Measurements from ENCODE around the gene TRIM39.

Gene TRIM39

DNA sequence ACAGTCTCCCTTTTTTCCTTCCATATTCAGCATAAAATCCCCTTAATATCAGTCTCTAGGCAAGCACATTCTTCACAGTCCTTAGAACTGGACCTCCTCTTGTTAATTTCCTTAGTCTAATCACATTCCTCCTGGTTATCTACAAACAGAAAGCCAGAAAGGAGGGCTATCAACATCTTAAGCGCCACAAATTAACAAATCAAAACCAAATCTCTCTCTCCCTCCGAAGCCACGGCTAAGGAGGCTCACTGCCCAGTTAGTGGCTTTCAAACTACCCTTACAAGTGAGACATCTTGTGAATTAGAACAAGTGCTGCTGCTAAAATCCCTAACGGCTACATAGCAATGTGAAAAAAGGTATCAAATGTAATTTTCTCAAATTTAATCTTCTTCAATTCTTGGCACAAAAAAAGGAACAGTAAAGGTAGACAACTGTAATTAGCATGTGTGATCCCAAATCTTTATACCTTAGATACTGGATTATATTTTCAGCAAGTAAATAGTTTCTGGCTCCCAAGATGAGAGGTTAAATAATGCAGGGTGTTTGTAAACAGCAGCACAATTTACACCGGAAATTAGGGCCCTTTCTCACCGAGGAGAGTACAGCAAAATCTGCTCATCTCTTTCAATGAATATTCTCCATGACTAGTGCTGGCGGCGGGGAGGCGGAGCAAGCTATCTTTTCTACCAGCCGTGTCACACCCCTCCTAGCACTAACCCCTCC, 1.4 kb upstream of the TRIM39 start:
- Histone ChIP-seq H3K27me3 (ENCODE audit: insufficient read depth, low read length, poor library complexity) (no peaks in the 10 kb centered on the region), H2BK15ac (replicated peaks; ENCODE audit: low read depth) (no peak overlapping the region), H3K23ac (ENCODE audit: low read length) (no peak overlapping the region), H3K79me1 (ENCODE audit: low read length) (peaks cover 8% of the 10 kb centered on the region), H3K79me2 (ENCODE audit: control insufficient read depth, insufficient read depth, low read length) (peaks cover 44% of the 10 kb centered on the region), H3K4me1 (ENCODE audit: control insufficient read depth, low read depth, low read length) (peaks cover 2% of the 10 kb centered on the region), H3K18ac (ENCODE audit: low read length) (no peak overlapping the region), H2AK5ac (ENCODE audit: low read length) (no peak overlapping the region), H3K36me3 (ENCODE audit: control insufficient read depth, insufficient read depth, low read length) (no peaks in the 10 kb centered on the region), H3K9ac (ENCODE audit: low read length) (peak overlapping the region; percentile 74), H3K4me2 (ENCODE audit: low read length) (peak overlapping the region; percentile 86), H2BK5ac (ENCODE audit: low read length) (no peak overlapping the region), H4K8ac (ENCODE audit: low read depth, low read length) (no peak overlapping the region), H3K27ac (ENCODE audit: low read depth, low read length) (no peak overlapping the region), H3K4ac (ENCODE audit: low read depth, low read length) (no peak overlapping the region), H2BK120ac (ENCODE audit: low read depth, low read length) (no peak overlapping the region), H3K4me3 (ENCODE audit: low read length) (peak overlapping the region; percentile 50), H4K5ac (ENCODE audit: low read length) (no peak overlapping the region), H3K56ac (ENCODE audit: low read length) (peak overlapping the region; percentile 86)
- WGBS (ENCODE audit: extremely low coverage, insufficient coverage, low lambda C conversion rate): no CpG with 5 or more reads among the region's 10 CpGs
- peak; percentile 51 for DNase-seq

DNA sequence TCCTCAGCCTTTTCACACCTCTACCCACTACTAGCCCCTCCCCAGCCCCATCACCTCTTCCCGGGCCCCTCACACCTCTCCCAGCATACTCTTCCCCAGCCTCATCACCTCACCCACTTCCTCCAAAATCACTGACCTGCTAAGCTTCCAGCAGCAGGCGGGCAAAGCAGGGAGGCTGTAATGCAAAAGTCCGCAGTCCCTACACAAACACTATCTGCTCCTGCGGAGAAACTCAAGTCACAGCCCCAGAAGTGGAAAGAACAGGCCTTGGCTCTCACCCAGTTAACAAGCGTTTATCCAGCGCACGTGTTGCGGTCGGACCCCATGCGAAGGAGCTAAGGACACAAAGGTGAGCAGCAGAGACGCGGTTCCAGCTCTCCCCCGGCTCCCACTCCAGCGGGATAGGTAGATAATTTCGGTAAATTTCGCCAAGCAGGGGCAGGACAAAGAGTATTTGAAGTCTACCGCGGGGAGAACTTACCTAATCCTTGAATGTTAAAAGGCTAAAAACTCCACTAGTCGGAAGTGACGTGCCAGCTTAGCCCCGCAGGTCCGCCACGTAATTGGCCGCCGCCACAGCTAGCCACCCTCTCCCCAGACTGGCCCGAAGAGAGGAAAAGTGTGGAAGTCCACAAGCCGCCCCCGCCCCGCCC, 728 bp upstream of the TRIM39 start:
- Histone ChIP-seq H3K27me3 (ENCODE audit: insufficient read depth, low read length, poor library complexity) (no peaks in the 10 kb centered on the region), H2BK15ac (replicated peaks; ENCODE audit: low read depth) (no peak overlapping the region), H3K4ac (ENCODE audit: low read depth, low read length) (peak overlapping the region; percentile 87), H3K4me2 (ENCODE audit: low read length) (peak overlapping the region; percentile 74), H4K5ac (ENCODE audit: low read length) (no peak overlapping the region), H2BK5ac (ENCODE audit: low read length) (peak overlapping the region; percentile 88), H3K79me1 (ENCODE audit: low read length) (peaks cover 8% of the 10 kb centered on the region), H2BK120ac (ENCODE audit: low read depth, low read length) (no peak overlapping the region), H3K56ac (ENCODE audit: low read length) (peak overlapping the region; percentile 99), H4K8ac (ENCODE audit: low read depth, low read length) (no peak overlapping the region), H3K4me3 (ENCODE audit: low read length) (peak overlapping the region; percentile 95), H3K4me1 (ENCODE audit: control insufficient read depth, low read depth, low read length) (peaks cover 2% of the 10 kb centered on the region), H3K79me2 (ENCODE audit: control insufficient read depth, insufficient read depth, low read length) (peaks cover 39% of the 10 kb centered on the region), H3K9ac (ENCODE audit: low read length) (peak overlapping the region; percentile 90), H3K18ac (ENCODE audit: low read length) (peak overlapping the region; percentile 81), H3K27ac (ENCODE audit: low read depth, low read length) (peak overlapping the region; percentile 91), H2AK5ac (ENCODE audit: low read length) (no peak overlapping the region), H3K23ac (ENCODE audit: low read length) (no peak overlapping the region), H3K36me3 (ENCODE audit: control insufficient read depth, insufficient read depth, low read length) (no peaks in the 10 kb centered on the region)
- DNase-seq: peak; percentile 96
- no CpG with 5 or more reads among the region's 29 CpGs for WGBS (ENCODE audit: extremely low coverage, insufficient coverage, low lambda C conversion rate)

GRCh38 chr6:30327232-30327746, 562 bp downstream of the TRIM39 start:
- Histone ChIP-seq H3K4me3 (ENCODE audit: low read length) (peak overlapping the region; percentile 95), H3K18ac (ENCODE audit: low read length) (no peak overlapping the region), H3K9ac (ENCODE audit: low read length) (peak overlapping the region; percentile 90), H3K79me2 (ENCODE audit: control insufficient read depth, insufficient read depth, low read length) (peaks cover 28% of the 10 kb centered on the region), H3K27ac (ENCODE audit: low read depth, low read length) (no peak overlapping the region), H2BK5ac (ENCODE audit: low read length) (no peak overlapping the region), H2AK5ac (ENCODE audit: low read length) (no peak overlapping the region), H2BK120ac (ENCODE audit: low read depth, low read length) (no peak overlapping the region), H3K4ac (ENCODE audit: low read depth, low read length) (no peak overlapping the region), H3K27me3 (ENCODE audit: insufficient read depth, low read length, poor library complexity) (no peaks in the 10 kb centered on the region), H4K5ac (ENCODE audit: low read length) (no peak overlapping the region), H3K36me3 (ENCODE audit: control insufficient read depth, insufficient read depth, low read length) (no peaks in the 10 kb centered on the region), H3K4me1 (ENCODE audit: control insufficient read depth, low read depth, low read length) (peaks cover 2% of the 10 kb centered on the region), H2BK15ac (replicated peaks; ENCODE audit: low read depth) (no peak overlapping the region), H3K56ac (ENCODE audit: low read length) (peak overlapping the region; percentile 99), H3K23ac (ENCODE audit: low read length) (no peak overlapping the region), H4K8ac (ENCODE audit: low read depth, low read length) (no peak overlapping the region), H3K4me2 (ENCODE audit: low read length) (peak overlapping the region; percentile 12), H3K79me1 (ENCODE audit: low read length) (peaks cover 6% of the 10 kb centered on the region)
- no CpG with 5 or more reads among the region's 17 CpGs for whole genome bisulfite sequencing (ENCODE audit: extremely low coverage, insufficient coverage, low lambda C conversion rate)
- DNase-seq: no peak

- H3K4me3 ChIP-seq (ENCODE audit: low read length): no peak overlapping the region
- no peak for DNase-seq
Measured at GRCh38 chr6:30328397-30328796, 1.7 kb downstream of the TRIM39 start.

GRCh38 chr6:30329331-30329730, 2.6 kb downstream of the TRIM39 start:
- H3K4ac ChIP-seq (ENCODE audit: low read depth, low read length): no peak overlapping the region
- H3K9ac ChIP-seq (ENCODE audit: low read length): no peak overlapping the region
- H3K79me2 ChIP-seq (ENCODE audit: control insufficient read depth, insufficient read depth, low read length): peaks cover 12% of the 10 kb centered on the region
- H3K23ac ChIP-seq (ENCODE audit: low read length): no peak overlapping the region
- H2BK120ac ChIP-seq (ENCODE audit: low read depth, low read length): no peak overlapping the region
- H3K27me3 ChIP-seq (ENCODE audit: insufficient read depth, low read length, poor library complexity): no peaks in the 10 kb centered on the region
- no peak overlapping the region for H2AK5ac ChIP-seq (ENCODE audit: low read length)
- no peak overlapping the region for H4K5ac ChIP-seq (ENCODE audit: low read length)
- H2BK5ac ChIP-seq (ENCODE audit: low read length): no peak overlapping the region
- no peak overlapping the region for H3K4me3 ChIP-seq (ENCODE audit: low read length)
- H2BK15ac ChIP-seq (replicated peaks; ENCODE audit: low read depth): no peak overlapping the region
- H4K8ac ChIP-seq (ENCODE audit: low read depth, low read length): no peak overlapping the region
- H3K56ac ChIP-seq (ENCODE audit: low read length): no peak overlapping the region
- H3K36me3 ChIP-seq (ENCODE audit: control insufficient read depth, insufficient read depth, low read length): no peaks in the 10 kb centered on the region
- H3K79me1 ChIP-seq (ENCODE audit: low read length): peaks cover 4% of the 10 kb centered on the region
- no peak overlapping the region for H3K18ac ChIP-seq (ENCODE audit: low read length)
- H3K4me1 ChIP-seq (ENCODE audit: control insufficient read depth, low read depth, low read length): peaks cover 2% of the 10 kb centered on the region
- no CpG with 5 or more reads among the region's 12 CpGs for WGBS (ENCODE audit: extremely low coverage, insufficient coverage, low lambda C conversion rate)
- peak; percentile 50 for DNase-seq
- H3K4me2 ChIP-seq (ENCODE audit: low read length): no peak overlapping the region
- H3K27ac ChIP-seq (ENCODE audit: low read depth, low read length): no peak overlapping the region

More at GRCh38 chr6:30328397-30328796, 1.7 kb downstream of the TRIM39 start:
- Histone ChIP-seq H3K36me3 (ENCODE audit: control insufficient read depth, insufficient read depth, low read length) (no peaks in the 10 kb centered on the region), H3K18ac (ENCODE audit: low read length) (no peak overlapping the region), H3K23ac (ENCODE audit: low read length) (no peak overlapping the region), H4K8ac (ENCODE audit: low read depth, low read length) (no peak overlapping the region), H3K27me3 (ENCODE audit: insufficient read depth, low read length, poor library complexity) (no peaks in the 10 kb centered on the region), H2BK120ac (ENCODE audit: low read depth, low read length) (no peak overlapping the region), H3K79me2 (ENCODE audit: control insufficient read depth, insufficient read depth, low read length) (peaks cover 18% of the 10 kb centered on the region), H3K4me1 (ENCODE audit: control insufficient read depth, low read depth, low read length) (peaks cover 2% of the 10 kb centered on the region), H4K5ac (ENCODE audit: low read length) (no peak overlapping the region), H2BK15ac (replicated peaks; ENCODE audit: low read depth) (no peak overlapping the region), H3K56ac (ENCODE audit: low read length) (no peak overlapping the region), H3K4me2 (ENCODE audit: low read length) (no peak overlapping the region), H3K27ac (ENCODE audit: low read depth, low read length) (no peak overlapping the region), H3K4ac (ENCODE audit: low read depth, low read length) (no peak overlapping the region), H2AK5ac (ENCODE audit: low read length) (no peak overlapping the region), H3K9ac (ENCODE audit: low read length) (no peak overlapping the region), H3K79me1 (ENCODE audit: low read length) (peaks cover 4% of the 10 kb centered on the region), H2BK5ac (ENCODE audit: low read length) (no peak overlapping the region)

Data from mesendoderm (in vitro differentiated cells).